Tibial nerve (tissue), 4 donors: ENCODE measurements around the gene SLC12A7. TPM values are rescaled to one million over a fixed set of nuclear protein-coding genes. Genes with fewer than 3 reads are reported as not detected.

Source experiments
- DNase-seq, 2 donors: peaks; one replicate each; pipeline ENCODE4 v3.0.0-alpha.2; 2019; ENCODE audit warnings: low spot score in 2 of 2
- H3K27ac ChIP-seq, 4 donors: fragments of 200-600 bp; sonication (generic) in 3 of 4; one replicate each; pipeline ENCODE4 v1.5.1; 2017 to 2019; ENCODE audit warnings: mild to moderate bottlenecking in 1 of 4
- H3K27me3 ChIP-seq, 2 donors: fragments of 200-600 bp; sonication (generic) in 1 of 2; one replicate each; pipeline versions ENCODE4 v1.5.1 to v1.6.0; 2017 to 2019
- H3K36me3 ChIP-seq, 3 donors: fragments of 200-600 bp; sonication (generic); one replicate each; pipeline ENCODE4 v1.5.1; 2018 to 2019
- H3K4me1 ChIP-seq, 4 donors: fragments of 200-600 bp; sonication (generic) in 3 of 4; one replicate each; pipeline ENCODE4 v1.5.1; 2017 to 2019
- H3K4me3 ChIP-seq, 4 donors: fragments of 200-600 bp; sonication (generic) in 3 of 4; one replicate each; pipeline ENCODE4 v1.5.1; 2017 to 2019; ENCODE audit warnings: mild to moderate bottlenecking in 1 of 4, moderate library complexity in 1 of 4
- H3K9me3 ChIP-seq, 4 donors: fragments of 200-600 bp; sonication (generic) in 3 of 4; one replicate each; pipeline ENCODE4 v1.5.1; 2017 to 2019
- CTCF ChIP-seq, 5 experiments: fragments of 200-600 bp in 3 of 5; fragments of 450-650 bp in 2 of 5; sonication (generic) in 3 of 5; IDR thresholded peaks; one replicate each; pipeline ENCODE4 v1.5.1; 2016 to 2019; ENCODE audit warnings: antibody characterized with exemption in 5 of 5, mild to moderate bottlenecking in 3 of 5, moderate library complexity in 2 of 5
- EP300 ChIP-seq, 2 donors: sonication (generic); formaldehyde crosslinking; IDR thresholded peaks; one replicate each; pipeline ENCODE4 v1.6.1; 2017; ENCODE audit warnings: antibody characterized with exemption in 2 of 2, mild to moderate bottlenecking in 1 of 2
- POLR2A ChIP-seq, 2 donors: fragments of 450-650 bp; IDR thresholded peaks; one replicate each; pipeline ENCODE4 v1.6.1; 2017; ENCODE audit warnings: antibody characterized with exemption in 2 of 2, mild to moderate bottlenecking in 2 of 2, moderate library complexity in 2 of 2
- WGBS, 2 donors: methylation state at CpG; one replicate each; pipeline ENCODE4 v1.1.5; 2018; 5-methylcytosine and 5-hydroxymethylcytosine counted together
- total RNA-seq, 4 donors: library from RNA; depleted of rRNA; stranded (reverse); fragments of >200 nt; gene quantifications; one replicate each; pipeline ENCODE4 v1.1.0, GENCODE V29; 2016

Gene SLC12A7
- total RNA-seq, 4 donors from 2014 or later: 11.4 to 39.3 (median 18.8) TPM

GRCh38 chr5:1037671-1038416 lies 74.0 kb downstream of the SLC12A7 start:
- H3K27me3 ChIP-seq: no peaks in the 10 kb centered on the region
- no peak for TF ChIP-seq POLR2A (IDR thresholded peaks at IDR 0.05)
- no peak overlapping the region for H3K4me3 ChIP-seq
- no peaks in the 10 kb centered on the region for H3K9me3 ChIP-seq
- WGBS, 2 donors: 93% methylated on average over 27 to 30 of the region's 43 CpGs
- H3K27ac ChIP-seq: no peak overlapping the region
- DNase-seq: no peak
- H3K36me3 ChIP-seq: no peaks in the 10 kb centered on the region
- H3K4me1 ChIP-seq: no peaks in the 10 kb centered on the region

GRCh38 chr5:1037123-1037670 lies 74.7 kb downstream of the SLC12A7 start:
- H3K27me3 ChIP-seq: no peaks in the 10 kb centered on the region
- TF ChIP-seq POLR2A (IDR thresholded peaks at IDR 0.05): no peak
- TF ChIP-seq CTCF (IDR thresholded peaks at IDR 0.05): no peak
- TF ChIP-seq EP300 (IDR thresholded peaks at IDR 0.05): no peak
- H3K9me3 ChIP-seq: no peaks in the 10 kb centered on the region
- H3K27ac ChIP-seq: no peak overlapping the region
- no peak for DNase-seq
- H3K36me3 ChIP-seq: no peaks in the 10 kb centered on the region
- no peaks in the 10 kb centered on the region for H3K4me1 ChIP-seq
- H3K4me3 ChIP-seq: no peak overlapping the region
- WGBS, 2 donors: 67 to 69% methylated on average over 12 to 14 of the region's 16 CpGs

GRCh38 chr5:1036504-1037122 lies 75.2 kb downstream of the SLC12A7 start:
- TF ChIP-seq EP300 (IDR thresholded peaks at IDR 0.05): no peak
- TF ChIP-seq POLR2A (IDR thresholded peaks at IDR 0.05): no peak
- TF ChIP-seq CTCF (IDR thresholded peaks at IDR 0.05): no peak
- DNase-seq: no peak
- 79 to 90% methylated on average over 21 of the region's 22 CpGs for WGBS, 2 donors
- Histone ChIP-seq H3K27me3 (no peaks in the 10 kb centered on the region), H3K9me3 (no peaks in the 10 kb centered on the region), H3K36me3 (no peaks in the 10 kb centered on the region), H3K4me3 (no peak overlapping the region), H3K4me1 (no peaks in the 10 kb centered on the region), H3K27ac (no peak overlapping the region)

GRCh38 chr5:1035421-1036405 lies 76.2 kb downstream of the SLC12A7 start:
- H3K27me3 ChIP-seq: peaks cover 0 to 1% of the 10 kb centered on the region in 2 donors
- no peak overlapping the region for H3K27ac ChIP-seq
- DNase-seq: no peak
- H3K9me3 ChIP-seq: no peaks in the 10 kb centered on the region
- H3K4me1 ChIP-seq: no peaks in the 10 kb centered on the region
- WGBS, 2 donors: 96% methylated on average over 10 to 18 of the region's 25 CpGs
- H3K36me3 ChIP-seq: no peaks in the 10 kb centered on the region
- TF ChIP-seq POLR2A (IDR thresholded peaks at IDR 0.05): no peak
- TF ChIP-seq EP300 (IDR thresholded peaks at IDR 0.05): no peak
- no peak for TF ChIP-seq CTCF (IDR thresholded peaks at IDR 0.05)
- H3K4me3 ChIP-seq: no peak overlapping the region

GRCh38 chr5:1034986-1035385 lies 76.9 kb downstream of the SLC12A7 start:
- H3K9me3 ChIP-seq: no peaks in the 10 kb centered on the region
- H3K4me1 ChIP-seq: no peaks in the 10 kb centered on the region
- 93 to 94% methylated on average over 2 of the region's 2 CpGs for WGBS, 2 donors
- no peak overlapping the region for H3K27ac ChIP-seq
- peaks cover 0 to 8% of the 10 kb centered on the region in 2 donors for H3K27me3 ChIP-seq
- no peak overlapping the region for H3K4me3 ChIP-seq
- no peak for TF ChIP-seq POLR2A (IDR thresholded peaks at IDR 0.05)
- no peak for TF ChIP-seq CTCF (IDR thresholded peaks at IDR 0.05)
- no peak for TF ChIP-seq EP300 (IDR thresholded peaks at IDR 0.05)
- no peaks in the 10 kb centered on the region for H3K36me3 ChIP-seq
- no peak for DNase-seq
